Upper lobe of left lung (tissue), 4 donors: Measurements from ENCODE around the gene RHBDD2.

Experiments
- EP300 ChIP-seq, 4 donors: sonication (generic); formaldehyde crosslinking; IDR thresholded peaks; one replicate each; pipeline ENCODE4 v1.5.1; 2017; ENCODE audit warnings: antibody characterized with exemption in 4 of 4, control low read depth in 2 of 4
- POLR2A ChIP-seq, 4 donors: fragments of 450-650 bp; IDR thresholded peaks; one replicate each; pipeline ENCODE4 v1.5.1; 2016 to 2017; ENCODE audit warnings: antibody characterized with exemption in 4 of 4, mild to moderate bottlenecking in 2 of 4
- POLR2AphosphoS5 ChIP-seq, 2 donors: sonication (generic); formaldehyde crosslinking; IDR thresholded peaks; one replicate each; pipeline ENCODE4 v1.5.1; 2017; ENCODE audit warnings: antibody characterized with exemption in 2 of 2
- TF ChIP-seq, protein P1 (sequence below), 6 experiments: fragments of 450-650 bp in 4 of 6; fragments of 200-600 bp in 2 of 6; sonication (generic) in 2 of 6; IDR thresholded peaks; one replicate each; pipeline ENCODE4 v1.5.1; 2016 to 2019; ENCODE audit warnings: antibody characterized with exemption in 6 of 6

DNA sequence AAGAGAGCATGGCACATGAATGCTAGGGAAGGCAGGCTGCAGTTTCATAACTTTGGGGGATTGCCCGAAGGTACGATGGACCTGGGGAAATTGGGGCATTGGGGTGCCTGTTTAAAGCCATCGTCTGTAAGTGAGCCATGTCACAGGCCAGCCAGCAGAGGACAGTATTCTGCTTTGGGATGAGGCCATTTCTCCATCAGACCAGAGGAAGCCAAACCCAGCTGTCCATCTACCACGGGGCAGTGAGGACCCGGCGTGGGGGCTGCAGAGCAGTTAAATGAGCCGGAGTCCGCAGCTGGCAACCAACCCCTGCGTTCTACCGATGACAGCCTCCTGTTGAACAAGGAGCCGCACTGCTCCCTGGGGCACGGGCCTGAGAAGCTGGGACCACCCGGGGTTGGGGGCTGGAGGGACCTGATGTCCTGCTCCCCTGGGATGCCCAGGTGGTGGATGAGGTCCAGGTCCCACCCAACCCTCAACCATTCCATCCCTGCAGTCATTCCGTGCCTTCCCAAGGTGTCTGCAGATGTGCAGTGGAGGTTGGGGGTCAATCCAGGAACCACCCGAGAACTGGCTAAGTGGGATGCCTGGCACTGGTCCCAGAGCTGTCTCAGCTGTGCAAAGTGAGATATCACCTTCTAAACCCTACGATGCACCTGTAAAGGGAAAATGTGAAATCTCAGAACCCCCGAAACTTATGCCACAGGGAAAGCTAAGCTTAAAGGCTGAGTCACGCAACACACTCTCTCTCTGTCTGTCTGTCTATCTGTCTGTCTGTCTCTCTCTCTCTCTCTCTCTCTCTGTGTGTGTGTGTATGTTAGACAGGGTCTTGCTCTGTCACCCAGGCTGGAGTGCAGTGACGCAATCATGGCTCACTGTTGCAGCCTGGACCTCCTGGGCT is 12.1 kb upstream of the RHBDD2 start:
- TF ChIP-seq EP300 (IDR thresholded peaks at IDR 0.05) (no peak), POLR2A (IDR thresholded peaks at IDR 0.05) (no peak), POLR2AphosphoS5 (IDR thresholded peaks at IDR 0.05) (no peak)
- TF ChIP-seq, protein P1, sequence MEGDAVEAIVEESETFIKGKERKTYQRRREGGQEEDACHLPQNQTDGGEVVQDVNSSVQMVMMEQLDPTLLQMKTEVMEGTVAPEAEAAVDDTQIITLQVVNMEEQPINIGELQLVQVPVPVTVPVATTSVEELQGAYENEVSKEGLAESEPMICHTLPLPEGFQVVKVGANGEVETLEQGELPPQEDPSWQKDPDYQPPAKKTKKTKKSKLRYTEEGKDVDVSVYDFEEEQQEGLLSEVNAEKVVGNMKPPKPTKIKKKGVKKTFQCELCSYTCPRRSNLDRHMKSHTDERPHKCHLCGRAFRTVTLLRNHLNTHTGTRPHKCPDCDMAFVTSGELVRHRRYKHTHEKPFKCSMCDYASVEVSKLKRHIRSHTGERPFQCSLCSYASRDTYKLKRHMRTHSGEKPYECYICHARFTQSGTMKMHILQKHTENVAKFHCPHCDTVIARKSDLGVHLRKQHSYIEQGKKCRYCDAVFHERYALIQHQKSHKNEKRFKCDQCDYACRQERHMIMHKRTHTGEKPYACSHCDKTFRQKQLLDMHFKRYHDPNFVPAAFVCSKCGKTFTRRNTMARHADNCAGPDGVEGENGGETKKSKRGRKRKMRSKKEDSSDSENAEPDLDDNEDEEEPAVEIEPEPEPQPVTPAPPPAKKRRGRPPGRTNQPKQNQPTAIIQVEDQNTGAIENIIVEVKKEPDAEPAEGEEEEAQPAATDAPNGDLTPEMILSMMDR (IDR thresholded peaks at IDR 0.05) = peak; percentile 87 to 95 (median 91)
